MG63 (cell line): ENCODE measurements around the gene TSPAN31. TPM values are rescaled to one million over a fixed set of nuclear protein-coding genes. Genes with fewer than 3 reads are reported as not detected.
A peak's percentile ranks its signal among the peaks of the same experiment; 100 is the strongest.

Experiments
- DNase-seq: peaks from one replicate; pipeline ENCODE4 v3.0.0-alpha.2; 2020
- H3K27me3 ChIP-seq: fragments of 250-450 bp; sonication (Bioruptor Pico); 2 replicates; pipeline ENCODE4 v1.5.1; 2020; ENCODE audit warnings: mild to moderate bottlenecking, moderate library complexity
- H3K36me3 ChIP-seq: fragments of 250-450 bp; sonication (Bioruptor Pico); 2 replicates; pipeline ENCODE4 v1.5.1; 2020; ENCODE audit warnings: mild to moderate bottlenecking, moderate library complexity
- H3K4me3 ChIP-seq: fragments of 250-450 bp; sonication (Bioruptor Pico); 2 replicates; pipeline ENCODE4 v1.5.1; 2020; ENCODE audit warnings: mild to moderate bottlenecking, moderate library complexity
- H3K9me3 ChIP-seq: fragments of 250-450 bp; sonication (Bioruptor Pico); 2 replicates; pipeline ENCODE4 v1.5.1; 2020; ENCODE audit warnings: mild to moderate bottlenecking, moderate library complexity
- total RNA-seq: library from RNA; depleted of rRNA; stranded (reverse); fragments of >200 nt; shearing (Covaris generic); gene quantifications from 2 replicates; pipeline ENCODE4 v1.2.3, GENCODE V29; 2014; ENCODE audit warnings: low replicate concordance

TSPAN31 gene
- total RNA-seq, 1 experiment from 2014 or later: 24.3 TPM

DNA sequence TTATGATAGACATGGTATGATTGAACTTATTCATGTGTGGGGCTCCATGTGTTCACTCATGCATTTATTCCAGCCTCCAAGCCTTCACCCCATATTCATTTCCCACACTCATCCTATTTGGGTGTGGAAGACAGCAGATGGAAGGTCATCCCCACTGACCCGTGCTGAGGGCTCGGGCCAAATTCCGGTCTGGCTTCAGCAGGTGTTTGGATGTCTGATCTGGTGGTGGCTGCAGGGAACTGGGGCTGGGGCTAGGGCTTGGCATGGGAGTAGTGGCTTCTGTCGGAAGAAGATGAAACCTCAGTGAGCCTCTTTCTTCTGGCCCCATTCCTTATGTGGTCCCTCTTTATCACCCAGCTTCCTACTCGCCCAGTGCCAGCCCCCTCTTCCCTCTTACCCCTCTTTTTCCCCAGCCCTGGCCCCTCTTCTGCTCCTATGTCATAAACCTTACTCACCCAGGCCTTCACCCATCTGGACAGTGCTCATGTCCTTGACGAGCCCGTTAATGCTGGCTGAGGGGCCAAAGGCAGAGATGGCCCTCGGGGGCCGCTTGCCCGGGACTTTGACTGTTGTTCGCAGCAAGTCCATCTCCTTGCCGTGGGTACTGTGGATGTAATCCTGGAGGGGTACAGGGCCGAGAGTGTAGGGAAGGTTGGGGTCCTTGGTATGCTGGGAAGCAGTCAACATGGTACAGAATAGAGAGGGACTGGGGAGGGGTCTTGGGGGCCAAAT, 14.3 kb upstream of the TSPAN31 start:
- H3K27me3 ChIP-seq: peaks cover 5% of the 10 kb centered on the region
- no peaks in the 10 kb centered on the region; the same call in 1 of the 2 replicates for H3K36me3 ChIP-seq
- no peaks in the 10 kb centered on the region for H3K9me3 ChIP-seq
- no peak for DNase-seq
- H3K4me3 ChIP-seq: no peak overlapping the region

DNA sequence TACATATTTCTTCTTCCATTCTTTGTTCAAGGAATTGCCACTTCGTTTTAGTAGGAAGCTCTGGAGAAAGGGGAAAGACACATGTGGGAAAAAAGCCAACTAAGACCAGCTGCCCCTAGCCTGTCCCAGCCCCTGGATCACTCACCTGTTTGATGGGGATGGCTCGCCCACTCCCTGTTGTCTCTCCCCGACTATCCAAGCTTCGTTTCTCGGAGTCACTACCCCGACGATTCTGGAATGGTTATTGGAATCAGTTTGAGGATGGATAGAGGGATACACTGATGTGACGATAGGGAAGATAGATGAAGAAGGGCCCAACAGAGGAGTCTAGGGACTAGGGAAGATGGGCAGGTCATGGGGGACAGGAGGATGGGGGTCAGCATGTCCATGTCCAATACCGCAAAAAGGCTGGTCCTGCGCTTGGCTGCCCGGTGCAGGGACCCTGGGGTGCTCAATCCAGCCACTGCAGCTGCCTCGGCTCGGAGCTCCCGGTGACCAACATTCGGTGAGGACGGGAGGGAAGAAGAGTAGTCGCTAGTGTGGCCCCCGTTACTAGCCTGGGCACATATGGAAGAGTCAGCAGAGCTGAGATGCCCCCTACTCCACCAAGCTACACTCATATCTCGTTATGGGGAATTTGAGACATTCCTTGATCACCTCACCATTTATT, 13.3 kb upstream of the TSPAN31 start:
- peaks cover 15% of the 10 kb centered on the region for H3K27me3 ChIP-seq

DNA sequence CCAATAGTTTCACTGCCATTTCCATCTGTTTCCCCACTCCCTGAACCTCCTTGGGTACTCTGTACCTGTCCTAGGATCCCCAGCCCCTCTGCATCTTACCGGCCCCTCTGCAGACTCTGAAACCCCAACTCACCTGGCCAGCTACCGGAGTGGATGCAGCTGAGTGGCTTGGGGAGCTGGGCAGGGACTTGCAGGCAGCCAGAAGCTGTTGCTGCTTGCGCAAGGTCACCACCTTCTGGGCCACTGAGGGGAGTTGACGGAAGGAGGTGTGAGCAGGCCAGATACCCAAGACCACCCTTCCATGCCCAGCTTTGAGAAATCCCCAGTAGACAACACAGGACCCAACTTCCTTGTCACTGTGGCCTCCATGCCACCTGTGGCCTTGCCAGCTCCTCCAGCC, 12.6 kb upstream of the TSPAN31 start:
- Histone ChIP-seq H3K27me3 (peaks cover 23% of the 10 kb centered on the region), H3K9me3 (no peaks in the 10 kb centered on the region), H3K4me3 (no peak overlapping the region), H3K36me3 (no peaks in the 10 kb centered on the region; the same call in 1 of the 2 replicates)
- DNase-seq: no peak

More for the DNA sequence above, 13.3 kb upstream of the TSPAN31 start:
- no peaks in the 10 kb centered on the region; the same call in 1 of the 2 replicates for H3K36me3 ChIP-seq
- DNase-seq: no peak
- H3K9me3 ChIP-seq: no peaks in the 10 kb centered on the region
- no peak overlapping the region for H3K4me3 ChIP-seq

DNA sequence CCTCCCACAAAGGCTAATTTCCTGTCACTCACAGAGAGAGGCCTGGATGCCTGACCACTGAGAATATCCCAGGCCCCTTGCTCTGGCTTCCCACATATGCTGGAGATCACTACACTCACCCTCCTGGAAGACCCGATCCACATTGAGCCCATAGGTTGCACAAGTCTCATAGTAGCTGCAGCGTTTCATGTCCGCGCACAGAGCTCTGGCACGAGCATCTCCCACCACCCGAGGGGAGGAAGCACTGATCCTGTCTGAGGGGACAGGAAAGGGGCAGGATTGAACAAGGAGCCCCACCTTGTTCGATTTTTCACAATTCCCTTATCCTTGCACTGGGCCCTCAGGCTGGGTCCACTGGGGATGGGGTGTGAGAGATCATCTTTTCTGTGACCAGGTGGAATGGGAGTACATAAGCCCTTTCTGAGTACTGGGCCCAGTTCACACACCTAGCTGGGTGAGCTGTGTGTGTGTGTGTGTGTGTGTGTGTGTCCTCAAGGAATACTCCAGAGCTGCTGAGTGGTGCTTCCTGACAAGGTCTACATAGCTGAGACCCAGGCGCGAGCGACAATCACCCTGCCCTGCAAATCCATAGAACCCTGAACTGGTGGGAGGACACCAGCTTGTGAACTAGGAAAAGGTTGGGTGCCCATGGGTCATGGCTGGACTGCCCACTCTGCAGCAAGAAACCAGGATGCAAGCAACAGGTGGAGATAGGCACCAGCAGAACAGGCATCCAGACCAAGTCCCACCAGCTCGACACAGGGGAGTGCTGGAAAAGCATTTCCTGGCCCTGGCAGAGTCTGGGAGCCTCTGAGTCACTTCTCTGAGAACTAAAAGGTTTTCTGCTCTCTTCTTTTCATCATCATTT, 11.9 kb upstream of the TSPAN31 start:
- H3K4me3 ChIP-seq: no peak overlapping the region
- no peaks in the 10 kb centered on the region for H3K9me3 ChIP-seq
- no peaks in the 10 kb centered on the region for H3K36me3 ChIP-seq
- DNase-seq: no peak
- peaks cover 30% of the 10 kb centered on the region for H3K27me3 ChIP-seq

DNA sequence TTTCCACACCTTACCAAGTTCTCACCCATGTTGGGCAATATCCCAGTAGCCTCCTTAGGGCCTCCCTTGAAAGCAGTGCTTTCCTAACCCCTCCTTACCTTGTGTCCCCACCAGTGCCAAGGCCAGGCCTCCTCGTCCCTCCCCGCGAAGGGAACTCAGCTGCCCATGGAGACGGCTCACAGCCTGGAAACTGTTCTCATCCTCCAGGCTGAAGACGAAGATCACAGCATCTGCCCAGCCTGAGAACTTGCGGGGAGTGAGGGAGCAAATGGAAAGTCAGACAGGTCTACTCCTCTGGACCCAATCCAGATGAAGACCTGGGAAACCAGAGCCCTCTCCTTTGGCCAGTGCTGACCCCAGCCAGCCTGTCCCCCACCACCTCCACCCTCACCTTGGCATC, 10.9 kb upstream of the TSPAN31 start:
- DNase-seq: no peak
- Histone ChIP-seq H3K27me3 (peaks cover 33% of the 10 kb centered on the region), H3K36me3 (no peaks in the 10 kb centered on the region), H3K9me3 (no peaks in the 10 kb centered on the region), H3K4me3 (no peak overlapping the region)

DNA sequence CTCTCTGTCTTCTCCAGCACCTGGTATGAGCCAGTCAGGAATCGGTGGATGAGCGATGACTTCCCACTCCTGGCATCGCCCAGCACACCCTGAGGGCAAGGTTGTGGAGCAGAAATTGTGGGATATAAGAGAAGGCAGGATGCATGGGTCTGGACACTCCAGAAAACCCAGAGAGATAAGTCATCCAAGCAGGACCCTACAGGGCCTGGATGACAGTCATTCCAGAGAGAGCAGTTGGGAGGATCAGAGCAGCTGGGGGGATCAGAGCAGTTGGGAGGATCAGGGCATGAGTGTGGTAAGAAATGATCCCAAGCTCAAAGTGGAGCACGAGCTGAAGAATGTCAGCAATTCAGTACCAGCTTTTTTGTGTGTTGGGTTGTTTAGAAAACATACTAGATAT, 10.2 kb upstream of the TSPAN31 start:
- Histone ChIP-seq H3K4me3 (no peak overlapping the region), H3K9me3 (no peaks in the 10 kb centered on the region), H3K27me3 (peaks cover 40% of the 10 kb centered on the region), H3K36me3 (no peaks in the 10 kb centered on the region)
- DNase-seq: no peak

DNA sequence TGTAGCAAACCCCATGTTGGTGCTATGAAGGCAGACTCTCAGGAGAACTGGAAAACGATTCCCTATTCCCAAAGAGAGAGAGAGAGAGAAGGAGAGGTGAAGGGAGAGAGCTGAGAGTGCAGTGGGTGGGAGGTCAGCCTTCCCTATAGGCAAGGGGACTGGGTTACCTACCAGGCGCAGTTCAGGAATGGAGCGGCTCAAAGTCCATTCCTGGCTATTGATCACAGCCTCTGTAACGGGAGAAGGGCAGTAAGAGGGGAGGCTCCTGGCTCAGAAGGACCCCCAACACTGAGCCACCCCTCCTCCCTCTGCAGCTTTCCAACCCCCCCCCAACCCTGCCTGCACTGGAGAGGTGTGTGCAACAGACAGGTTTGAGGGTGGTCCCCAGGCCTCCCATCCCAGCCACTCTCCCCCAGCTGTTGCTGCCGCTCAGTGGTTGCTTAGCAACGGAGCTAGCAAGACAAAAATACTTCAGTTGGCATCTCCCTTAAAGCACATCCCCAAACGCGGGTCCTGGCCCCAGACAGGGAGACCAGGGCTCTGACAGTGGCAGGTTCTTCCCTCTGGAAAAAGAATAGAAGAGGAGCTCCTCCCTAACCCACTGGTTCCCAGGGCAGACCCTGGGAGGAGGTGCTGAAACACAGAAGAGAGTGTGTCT, 9.5 kb upstream of the TSPAN31 start:
- no peak for DNase-seq
- Histone ChIP-seq H3K4me3 (no peak overlapping the region), H3K9me3 (no peaks in the 10 kb centered on the region), H3K27me3 (peaks cover 43% of the 10 kb centered on the region), H3K36me3 (no peaks in the 10 kb centered on the region)

DNA sequence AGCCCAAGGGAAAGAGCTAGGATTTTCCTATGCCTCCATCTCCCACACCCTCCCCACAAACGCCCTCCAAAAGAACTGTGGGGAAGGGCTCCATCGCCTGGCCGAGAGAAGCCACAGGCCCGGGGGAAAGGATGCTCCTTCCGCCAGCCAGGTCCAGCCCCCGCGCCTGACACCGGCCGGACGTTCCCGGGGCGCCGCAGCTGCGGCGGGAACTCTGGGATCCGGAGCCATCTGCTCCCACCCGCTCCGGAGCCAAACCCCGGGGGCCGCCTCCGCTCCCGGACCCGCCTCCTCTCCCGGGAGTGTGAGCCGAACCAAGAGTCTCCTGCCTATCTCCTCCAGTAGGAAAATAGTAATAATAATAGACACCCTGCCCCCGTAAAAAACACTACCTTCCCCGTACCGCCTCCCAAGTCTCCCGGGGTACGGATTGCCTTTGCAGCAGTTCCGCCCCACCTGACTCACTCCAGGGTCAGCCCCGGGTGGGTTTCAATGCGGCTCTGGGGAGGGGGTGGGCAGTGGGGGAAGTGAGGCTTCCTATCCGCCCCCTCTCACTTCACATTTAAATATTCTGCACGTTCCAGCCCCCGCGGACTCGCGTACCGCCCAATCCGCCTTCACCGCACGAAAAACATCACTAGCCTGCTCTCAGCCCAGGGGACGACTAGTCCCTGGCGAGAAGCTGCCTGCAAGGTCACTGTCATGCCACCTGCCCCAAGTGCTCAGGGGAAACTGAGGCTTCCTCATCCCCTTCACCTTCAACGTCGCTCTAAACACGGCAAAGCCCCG, 8.7 kb upstream of the TSPAN31 start:
- no peaks in the 10 kb centered on the region for H3K36me3 ChIP-seq
- H3K9me3 ChIP-seq: no peaks in the 10 kb centered on the region
- H3K4me3 ChIP-seq: peak overlapping the region; percentile 17
- peak; percentile 49 for DNase-seq
- peaks cover 43% of the 10 kb centered on the region for H3K27me3 ChIP-seq

DNA sequence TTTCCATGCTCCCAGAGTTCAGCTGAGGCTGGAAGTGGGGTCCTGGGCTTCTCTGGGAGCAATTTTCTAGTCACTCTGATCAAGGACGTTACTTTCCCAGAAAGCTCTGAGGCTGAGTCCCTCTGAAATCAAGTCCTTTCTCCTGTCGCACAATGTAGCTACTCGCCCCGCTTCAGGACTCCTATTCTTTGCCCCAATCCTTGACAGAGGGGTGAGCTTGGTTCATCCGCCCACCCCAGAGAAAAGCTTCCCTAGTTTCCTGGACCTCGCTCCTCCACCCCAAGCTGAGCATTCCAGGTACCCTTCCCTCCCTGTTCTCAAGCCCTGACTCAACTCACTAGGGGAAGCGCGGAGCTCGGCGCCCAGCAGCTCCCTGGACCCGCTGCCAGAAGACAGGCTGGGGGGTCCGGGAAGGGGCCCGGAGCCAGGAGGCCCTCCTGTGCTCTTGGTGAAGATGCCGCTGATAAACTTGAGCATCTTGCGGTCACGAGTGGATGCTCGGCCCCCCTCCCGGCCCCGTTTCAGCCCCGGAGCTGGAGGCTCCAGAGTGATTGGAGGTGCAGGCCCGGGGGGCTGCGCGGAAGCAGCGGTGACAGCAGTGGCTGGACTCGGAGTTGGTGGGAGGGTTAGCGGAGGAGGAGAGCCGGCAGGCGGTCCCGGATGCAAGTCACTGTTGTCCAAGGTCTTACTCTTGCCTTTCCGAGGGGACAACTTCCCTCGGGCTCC, 7.9 kb upstream of the TSPAN31 start:
- Histone ChIP-seq H3K36me3 (no peaks in the 10 kb centered on the region), H3K4me3 (no peak overlapping the region), H3K27me3 (peaks cover 43% of the 10 kb centered on the region), H3K9me3 (no peaks in the 10 kb centered on the region)
- no peak for DNase-seq

DNA sequence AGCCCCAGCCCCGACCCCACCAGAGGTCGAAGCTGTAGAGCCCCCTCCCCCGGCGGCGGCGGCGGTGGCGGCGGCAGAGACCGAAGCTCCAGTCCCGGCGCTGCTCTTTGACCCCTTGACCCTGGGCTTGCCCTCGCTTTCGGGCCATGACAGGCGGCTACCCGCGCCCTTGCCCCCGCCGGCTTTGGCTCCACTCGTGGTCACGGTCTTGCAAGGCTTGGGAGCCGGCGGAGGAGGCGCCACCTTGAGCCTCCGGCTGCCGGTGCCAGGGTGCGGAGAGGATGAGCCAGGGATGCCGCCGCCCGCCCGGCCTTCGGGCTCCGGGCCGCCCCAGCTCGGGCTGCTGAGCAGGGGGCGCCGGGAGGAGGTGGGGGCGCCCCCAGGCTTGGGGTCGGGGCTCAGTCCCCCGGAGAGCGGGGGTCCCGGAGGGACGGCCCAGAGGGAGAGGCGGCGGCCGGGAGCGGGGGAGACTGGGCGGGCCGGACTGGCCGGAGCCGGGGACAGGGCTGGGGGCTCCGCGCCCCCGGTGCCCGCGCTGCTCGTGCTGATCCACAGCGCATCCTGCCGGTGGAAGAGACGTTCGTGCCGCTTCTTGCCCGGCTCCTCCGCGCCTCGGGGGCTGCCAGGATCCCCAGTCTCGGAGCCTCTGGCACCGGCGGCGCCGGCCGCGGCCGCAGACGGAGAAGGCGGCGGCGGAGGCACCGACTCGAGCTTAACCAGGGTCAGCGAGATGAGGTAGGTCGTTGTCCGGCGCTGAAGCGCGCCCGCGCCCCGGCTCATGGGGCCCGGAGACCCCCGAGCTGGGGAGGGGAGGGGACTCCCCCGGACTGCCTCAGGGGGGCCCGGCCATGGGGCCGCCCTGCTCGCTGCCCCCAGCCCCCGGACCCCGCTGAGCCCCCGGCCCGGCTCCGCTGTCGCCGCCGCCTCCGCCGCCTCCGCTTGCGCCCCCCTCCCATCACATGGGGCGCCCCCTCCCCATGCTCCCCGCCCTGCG, 7.1 kb upstream of the TSPAN31 start:
- Histone ChIP-seq H3K4me3 (no peak overlapping the region), H3K9me3 (no peaks in the 10 kb centered on the region), H3K36me3 (no peaks in the 10 kb centered on the region), H3K27me3 (peaks cover 43% of the 10 kb centered on the region)
- DNase-seq: no peak

DNA sequence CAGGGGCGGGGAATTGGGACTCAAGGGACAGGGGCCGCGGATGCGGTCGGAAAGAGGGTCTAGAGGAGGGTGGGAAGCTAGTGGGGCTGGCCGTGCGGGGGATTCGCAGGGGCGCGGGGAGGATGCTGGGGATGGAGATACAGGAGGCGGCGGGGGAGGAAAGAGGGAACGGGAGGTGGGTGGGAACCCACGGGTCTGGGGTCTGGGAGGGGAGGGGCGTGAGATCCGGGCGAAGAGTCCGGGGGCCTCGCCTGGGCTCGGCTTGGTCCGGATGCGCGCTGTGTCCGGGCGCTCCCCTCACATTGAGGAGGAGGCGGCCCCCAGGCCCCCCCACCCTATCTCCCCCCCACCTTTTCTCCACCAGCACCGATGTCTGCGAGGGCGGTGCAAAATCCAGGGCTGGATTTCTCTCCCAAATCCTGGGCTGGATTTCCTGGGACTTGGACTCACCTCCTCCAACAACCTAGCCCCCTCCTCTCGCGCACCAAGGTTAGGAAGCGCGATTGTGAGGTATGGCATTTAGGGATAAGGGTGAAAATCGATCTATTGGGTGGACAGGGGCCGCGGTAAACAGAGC, 6.1 kb upstream of the TSPAN31 start, which contains the start of gene AGAP2:
Gene AGAP2 (minus strand): TSS at position 82 of the 577 bp plus-strand sequence. CDS start 496 bp downstream, outside the sequence.
- Histone ChIP-seq H3K36me3 (no peaks in the 10 kb centered on the region), H3K9me3 (no peaks in the 10 kb centered on the region), H3K4me3 (no peak within 1 kb of the TSS), H3K27me3 (peaks cover 43% of the 10 kb centered on the region)
- no peak for DNase-seq

DNA sequence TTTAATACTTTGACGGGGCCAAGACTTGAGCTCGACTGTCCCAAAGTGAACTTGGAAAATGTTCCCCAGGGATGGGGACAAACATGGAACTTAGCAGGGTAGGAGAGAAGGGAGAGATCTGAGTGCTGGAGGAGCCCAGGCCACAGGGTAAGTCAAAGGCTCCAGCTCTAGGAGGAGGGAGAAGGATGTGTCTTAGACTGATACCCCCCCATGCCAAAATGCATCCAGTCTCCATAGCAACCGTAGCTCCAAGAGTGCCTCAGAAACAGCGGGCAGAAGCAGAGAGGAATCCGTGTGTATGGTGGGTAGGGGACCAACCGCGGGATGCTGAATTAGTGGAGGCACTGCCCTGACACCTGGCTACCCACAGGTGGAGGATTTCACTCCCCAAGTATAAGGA, 5.5 kb upstream of the TSPAN31 start:
- no peaks in the 10 kb centered on the region for H3K9me3 ChIP-seq
- DNase-seq: no peak
- H3K27me3 ChIP-seq: peaks cover 43% of the 10 kb centered on the region
- no peak overlapping the region for H3K4me3 ChIP-seq
- no peaks in the 10 kb centered on the region for H3K36me3 ChIP-seq

DNA sequence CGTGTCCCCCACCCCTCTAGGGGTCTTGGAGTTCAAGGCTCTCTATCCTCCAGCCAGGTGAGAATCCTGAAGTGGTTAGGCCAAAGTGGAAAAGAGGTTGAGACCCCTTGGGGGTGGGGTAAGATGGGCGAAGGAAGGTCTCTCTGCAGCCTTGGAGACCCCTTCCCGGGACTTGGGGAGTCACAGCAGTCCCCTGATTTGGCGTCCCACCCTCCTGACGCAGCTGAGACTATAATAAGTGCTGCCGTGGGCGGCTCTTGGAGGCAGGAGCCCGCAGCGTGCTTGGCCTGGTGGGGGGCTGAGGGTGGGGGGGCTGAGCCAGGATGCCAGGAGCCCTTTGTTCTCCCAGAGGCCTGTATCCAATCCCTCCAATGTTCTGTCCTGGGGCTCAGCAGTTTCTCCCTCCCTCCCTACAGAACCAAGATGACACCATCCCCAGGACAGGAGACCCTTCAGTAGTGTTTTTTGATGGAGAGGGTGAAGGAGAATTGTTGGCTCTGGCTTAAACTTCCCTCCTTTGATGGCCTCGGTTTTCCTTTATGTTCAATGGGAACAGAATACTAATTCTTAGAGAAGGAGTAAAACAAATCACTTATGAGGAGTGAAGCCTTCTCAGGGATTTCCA, 4.8 kb upstream of the TSPAN31 start:
- no peak for DNase-seq
- no peak overlapping the region for H3K4me3 ChIP-seq
- H3K9me3 ChIP-seq: no peaks in the 10 kb centered on the region
- H3K36me3 ChIP-seq: 0 out of 2 replicates have a peak, but pooled peaks cover 1% of the 10 kb centered on the region
- H3K27me3 ChIP-seq: peaks cover 43% of the 10 kb centered on the region
